Esophagus muscularis mucosa (tissue), 4 donors: ENCODE results near the gene TRIP13.

Source experiments
- CTCF ChIP-seq, 3 experiments: fragments of 200-600 bp in 2 of 3; fragments of 450-650 bp in 1 of 3; sonication (generic) in 2 of 3; IDR thresholded peaks; one replicate each; pipeline ENCODE4 v1.5.1; 2017 to 2019; ENCODE audit warnings: antibody characterized with exemption in 3 of 3, mild to moderate bottlenecking in 2 of 3, moderate library complexity in 1 of 3
- EP300 ChIP-seq: sonication (generic); formaldehyde crosslinking; IDR thresholded peaks from one replicate; pipeline ENCODE4 v1.6.1; 2017; ENCODE audit warnings: antibody characterized with exemption
- POLR2A ChIP-seq: fragments of 450-650 bp; IDR thresholded peaks from one replicate; pipeline ENCODE4 v1.6.1; 2017; ENCODE audit warnings: antibody characterized with exemption, moderate library complexity, mild to moderate bottlenecking, low read depth
- POLR2AphosphoS5 ChIP-seq, 2 donors: sonication (generic); formaldehyde crosslinking; IDR thresholded peaks; one replicate each; pipeline ENCODE4 v1.6.1; 2017; ENCODE audit warnings: antibody characterized with exemption in 2 of 2

- TF ChIP-seq CTCF (IDR thresholded peaks at IDR 0.05) = no peak
- no peak for TF ChIP-seq POLR2AphosphoS5 (IDR thresholded peaks at IDR 0.05)
- TF ChIP-seq POLR2A = no peak
- TF ChIP-seq EP300 = no peak
Observed at GRCh38 chr5:903756-904096, 11.0 kb downstream of the TRIP13 start.
